Retina (tissue), 1 donor: ENCODE measurements around the gene HIPK2.
"Not testable (repeated sequence)": the region's sequence is repeated elsewhere in the genome, so short reads cannot be mapped to it uniquely, and the experiment has no call there.

Experiments
- DNase-seq: peaks from one replicate; pipeline ENCODE4 v3.0.0-alpha.2; 2016

HIPK2 gene

GRCh38 chr7:139614886-139615285 is 162.9 kb downstream of the HIPK2 start:
- no peak for DNase-seq

GRCh38 chr7:139613971-139614411 is 163.8 kb downstream of the HIPK2 start:
- DNase-seq = no peak

- DNase-seq = not testable (repeated sequence)
Measured at GRCh38 chr7:139611556-139611955, 166.2 kb downstream of the HIPK2 start.

- no peak for DNase-seq
Measured at GRCh38 chr7:139610595-139610994, 167.2 kb downstream of the HIPK2 start.

DNA sequence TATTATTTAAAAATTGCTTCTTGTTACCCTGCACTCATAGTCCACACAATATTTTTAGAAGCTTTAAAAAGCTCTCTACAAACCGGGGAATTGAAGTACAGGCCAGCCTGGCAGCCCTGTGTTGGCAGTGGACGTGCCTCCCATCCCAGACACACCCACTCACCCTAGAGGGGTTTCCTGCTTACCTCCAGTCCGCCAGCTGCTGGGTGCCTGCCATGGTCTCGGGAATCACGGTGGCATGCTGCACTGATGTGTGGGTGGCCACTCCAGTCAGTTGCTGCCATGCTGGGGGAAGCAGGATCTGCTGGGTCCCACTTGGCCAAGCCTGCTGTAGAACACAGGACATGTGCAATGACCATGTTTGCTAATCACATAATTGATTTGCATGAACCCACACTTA is 173.9 kb downstream of the HIPK2 start:
- DNase-seq = no peak

- no peak for DNase-seq
Measured at GRCh38 chr7:139603282-139603681, 174.5 kb downstream of the HIPK2 start.

- DNase-seq = peak; percentile 32
Measured at GRCh38 chr7:139602143-139602722, 175.6 kb downstream of the HIPK2 start.

GRCh38 chr7:139601176-139601575 is 176.6 kb downstream of the HIPK2 start:
- DNase-seq = no peak

DNA sequence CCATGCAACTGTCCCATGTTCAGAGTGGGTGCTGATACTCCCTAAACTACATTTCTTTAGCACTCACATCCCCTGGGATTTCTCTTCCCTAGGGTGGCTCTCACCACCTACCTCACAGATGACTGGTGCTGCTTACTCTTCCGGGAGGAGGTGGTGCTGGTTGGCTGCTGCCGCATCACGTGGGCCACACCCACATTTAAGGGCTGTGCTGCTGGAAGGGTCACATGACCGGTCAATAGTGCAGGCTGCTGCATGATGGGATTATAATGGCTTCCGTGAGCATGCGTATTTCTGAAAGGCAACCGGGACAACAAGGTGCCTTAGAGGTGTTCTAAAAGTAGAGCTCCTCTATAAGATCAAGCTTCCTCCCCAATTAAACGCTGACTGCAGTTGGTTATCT is 177.5 kb downstream of the HIPK2 start:
- DNase-seq = no peak

GRCh38 chr7:139598642-139599041 is 179.2 kb downstream of the HIPK2 start:
- no peak for DNase-seq

DNA sequence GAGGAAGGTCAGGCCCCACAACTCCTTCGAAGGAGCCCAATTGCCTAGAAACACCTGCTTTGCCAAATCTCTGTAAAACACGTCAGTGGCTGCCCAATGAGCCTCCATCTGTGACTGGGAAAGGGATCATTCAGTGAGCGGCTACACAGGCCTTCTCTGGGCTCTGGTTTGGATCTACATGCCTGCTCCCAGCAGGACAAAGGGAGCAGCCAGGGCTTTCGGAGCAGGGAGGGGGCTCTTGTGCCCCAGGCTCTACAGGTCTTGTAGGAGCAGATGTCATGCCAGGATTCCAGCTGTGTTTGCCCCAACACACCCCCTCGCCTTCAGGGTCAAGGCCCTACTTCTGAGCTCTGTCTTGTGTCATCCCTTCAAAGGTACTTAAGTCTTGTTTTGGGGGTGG is 180.8 kb downstream of the HIPK2 start:
- DNase-seq = no peak

DNA sequence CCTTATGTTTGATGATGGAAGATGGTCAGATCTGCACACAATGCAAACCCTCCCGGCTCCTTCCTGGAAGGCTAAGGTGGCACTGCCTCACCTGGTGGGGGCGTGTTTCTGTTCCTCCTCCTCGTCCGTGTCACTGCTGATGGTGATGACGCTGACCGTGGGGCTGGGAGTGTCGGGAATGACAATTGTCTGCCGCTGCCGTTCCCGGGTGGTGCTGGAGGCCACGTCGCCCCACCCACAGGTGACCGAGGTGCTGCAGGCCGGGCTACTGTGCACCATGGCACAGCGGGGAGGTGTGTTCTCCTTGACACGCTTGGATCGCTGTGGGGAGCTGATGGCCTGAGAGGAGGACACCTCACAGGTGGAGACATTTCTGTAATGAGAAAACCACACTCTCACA is 181.2 kb downstream of the HIPK2 start:
- no peak for DNase-seq

DNA sequence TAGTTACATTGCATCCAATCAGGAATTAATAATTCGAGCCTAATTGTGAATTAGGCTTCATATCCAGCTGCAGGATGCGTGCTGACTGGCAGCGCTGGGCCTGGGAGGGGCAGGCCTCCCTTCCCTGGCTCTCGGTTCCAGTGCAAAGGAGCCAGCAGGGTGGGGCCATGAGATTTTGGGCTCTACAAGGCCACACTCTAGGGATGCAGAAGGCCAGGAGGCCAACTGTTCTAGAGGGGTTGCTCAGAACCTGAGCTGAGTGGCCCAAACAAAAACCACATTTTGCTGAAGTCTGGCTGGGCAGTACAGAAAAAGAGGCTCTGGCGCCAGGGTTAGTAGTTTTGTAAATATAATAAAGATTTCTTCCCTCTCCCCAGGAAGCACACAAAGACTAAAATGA is 182.0 kb downstream of the HIPK2 start:
- no peak for DNase-seq

DNA sequence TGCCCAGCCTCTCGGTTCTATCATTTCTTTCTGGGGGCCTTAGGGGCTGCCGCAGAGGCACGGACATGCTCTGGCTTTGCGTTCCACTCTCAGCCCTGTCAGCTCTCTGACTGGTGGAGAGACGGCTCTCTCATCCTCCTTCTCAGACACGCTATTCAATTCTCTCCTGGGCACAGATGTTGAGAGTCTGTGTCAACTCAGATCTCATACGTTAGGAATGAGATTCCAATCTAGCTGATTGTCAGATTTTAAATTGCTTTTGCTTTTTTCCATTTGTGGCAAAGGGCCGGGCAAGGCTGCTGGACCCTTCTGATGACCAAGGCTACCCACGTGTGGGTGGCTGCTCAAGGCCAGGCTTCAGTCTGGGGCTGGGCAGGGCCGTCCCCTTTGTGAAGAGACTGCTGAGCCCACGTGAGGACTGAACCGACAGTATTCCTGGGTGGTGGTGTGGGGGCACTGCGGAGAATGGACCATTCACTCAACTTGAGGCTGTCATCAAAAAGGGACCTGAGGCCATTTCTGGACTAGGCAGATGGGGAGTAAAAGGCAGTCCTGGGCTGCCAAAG is 182.8 kb downstream of the HIPK2 start:
- DNase-seq = no peak

GRCh38 chr7:139594090-139594489 is 183.7 kb downstream of the HIPK2 start:
- no peak for DNase-seq

DNA sequence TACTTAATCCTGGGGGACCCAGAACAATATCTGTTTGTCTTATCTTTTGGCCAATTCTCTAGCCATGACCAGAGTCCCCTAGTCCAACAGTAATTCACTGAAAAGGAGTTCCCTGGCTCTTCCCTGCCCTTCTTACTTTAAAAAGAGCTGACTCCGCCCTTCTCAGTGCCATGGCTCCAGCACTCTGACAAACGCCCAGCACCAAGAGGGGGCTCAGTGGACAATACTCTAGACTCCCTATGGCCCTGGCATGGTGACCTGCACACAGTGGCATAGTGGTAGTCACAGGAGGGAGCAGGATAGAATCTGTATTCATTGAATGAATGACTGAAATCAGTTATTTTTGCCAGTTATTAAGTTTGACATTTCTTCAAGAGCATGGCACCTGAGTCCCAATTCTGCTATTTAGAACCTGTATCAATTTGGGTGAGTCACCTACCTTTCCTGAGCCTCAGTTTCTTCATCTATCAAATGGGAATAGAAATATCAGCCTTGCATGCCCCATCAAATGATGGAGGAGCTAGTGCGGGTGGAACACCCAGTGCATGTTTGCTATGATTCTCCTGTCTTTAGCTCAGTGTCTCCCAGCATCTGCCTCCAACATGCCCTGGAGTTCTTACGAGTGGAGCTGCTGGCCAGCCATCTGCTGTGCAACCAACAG is 184.9 kb downstream of the HIPK2 start:
- DNase-seq = no peak

- DNase-seq = no peak
Measured at GRCh38 chr7:139591550-139592195, 186.1 kb downstream of the HIPK2 start.

DNA sequence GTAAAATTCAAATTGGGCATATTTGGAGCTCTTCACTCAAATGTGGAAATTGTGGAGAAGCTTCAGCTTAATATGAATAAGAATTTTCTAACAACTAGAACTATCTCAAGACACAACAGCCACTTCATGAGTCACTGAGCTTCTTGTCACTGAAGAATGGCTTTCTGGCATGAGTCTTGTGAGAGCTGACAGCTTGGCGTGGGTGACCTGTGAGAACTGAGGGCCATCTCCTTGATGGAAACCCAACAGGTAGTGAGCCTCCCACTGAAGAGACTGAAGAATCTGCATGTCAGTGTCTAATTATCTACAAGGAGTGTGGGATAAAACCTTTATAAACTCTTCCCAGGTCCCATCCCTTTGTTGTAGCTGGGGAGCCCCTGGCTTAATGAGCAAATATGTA is 188.3 kb downstream of the HIPK2 start:
- no peak for DNase-seq

- DNase-seq = no peak
Measured at GRCh38 chr7:139588632-139589031, 189.2 kb downstream of the HIPK2 start.

DNA sequence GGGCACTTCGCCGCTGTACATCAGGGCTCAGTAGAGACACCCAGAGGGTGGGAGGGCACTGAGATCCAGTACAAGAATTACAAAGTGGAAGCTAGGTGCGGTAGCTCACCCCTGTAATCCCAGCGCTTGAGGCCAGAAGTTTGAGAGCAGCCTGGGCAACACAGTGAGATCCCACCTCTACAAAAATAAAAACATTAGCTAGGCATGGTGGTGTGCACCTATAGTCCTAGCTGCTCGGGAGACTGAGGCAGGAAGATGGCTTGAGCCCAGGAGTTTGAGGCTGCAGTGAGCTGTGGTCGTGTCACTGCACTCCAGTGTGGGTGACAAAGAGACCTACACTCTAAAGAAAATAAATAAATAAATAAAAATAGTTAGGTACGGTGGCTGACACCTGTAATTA is 190.3 kb downstream of the HIPK2 start:
- DNase-seq = no peak

DNA sequence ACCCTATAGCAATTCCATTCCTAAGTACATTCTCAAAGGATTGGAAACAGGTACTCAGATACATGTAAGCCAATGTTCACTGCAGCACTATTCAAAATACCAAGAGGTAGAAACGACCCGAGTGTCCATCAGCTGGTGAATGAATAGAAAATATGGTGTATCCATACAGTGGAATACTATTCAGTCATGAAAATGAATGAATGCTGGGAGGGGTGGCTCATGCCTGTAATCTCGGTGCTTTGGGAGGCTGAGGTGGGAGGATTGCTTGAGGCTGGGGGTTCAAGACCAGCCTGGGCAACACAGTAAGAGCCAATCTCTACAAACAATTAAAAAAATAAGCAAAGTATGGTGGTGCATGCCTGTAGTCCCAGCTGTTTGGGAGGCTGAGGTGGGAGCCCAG is 191.5 kb downstream of the HIPK2 start:
- DNase-seq = no peak

DNA sequence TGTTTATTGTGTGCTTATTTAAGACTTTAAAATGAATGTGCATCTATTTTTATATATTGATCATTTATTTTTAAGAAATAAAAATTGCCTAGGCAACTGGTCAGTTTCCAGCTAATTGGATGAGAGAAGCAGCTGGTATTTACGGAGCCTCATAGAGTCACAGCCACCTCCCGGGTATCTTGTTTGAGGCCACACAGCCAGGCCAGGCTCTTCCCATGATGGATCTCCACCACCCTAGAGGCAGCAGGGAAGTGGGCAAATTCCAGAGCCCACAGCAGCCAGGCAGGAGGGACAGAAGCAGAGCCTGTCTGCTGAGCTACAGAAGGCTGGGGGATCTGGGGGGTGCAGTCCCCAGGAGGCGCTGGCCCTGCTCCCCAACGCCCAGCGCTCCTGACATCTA is 192.8 kb downstream of the HIPK2 start:
- DNase-seq = no peak

DNA sequence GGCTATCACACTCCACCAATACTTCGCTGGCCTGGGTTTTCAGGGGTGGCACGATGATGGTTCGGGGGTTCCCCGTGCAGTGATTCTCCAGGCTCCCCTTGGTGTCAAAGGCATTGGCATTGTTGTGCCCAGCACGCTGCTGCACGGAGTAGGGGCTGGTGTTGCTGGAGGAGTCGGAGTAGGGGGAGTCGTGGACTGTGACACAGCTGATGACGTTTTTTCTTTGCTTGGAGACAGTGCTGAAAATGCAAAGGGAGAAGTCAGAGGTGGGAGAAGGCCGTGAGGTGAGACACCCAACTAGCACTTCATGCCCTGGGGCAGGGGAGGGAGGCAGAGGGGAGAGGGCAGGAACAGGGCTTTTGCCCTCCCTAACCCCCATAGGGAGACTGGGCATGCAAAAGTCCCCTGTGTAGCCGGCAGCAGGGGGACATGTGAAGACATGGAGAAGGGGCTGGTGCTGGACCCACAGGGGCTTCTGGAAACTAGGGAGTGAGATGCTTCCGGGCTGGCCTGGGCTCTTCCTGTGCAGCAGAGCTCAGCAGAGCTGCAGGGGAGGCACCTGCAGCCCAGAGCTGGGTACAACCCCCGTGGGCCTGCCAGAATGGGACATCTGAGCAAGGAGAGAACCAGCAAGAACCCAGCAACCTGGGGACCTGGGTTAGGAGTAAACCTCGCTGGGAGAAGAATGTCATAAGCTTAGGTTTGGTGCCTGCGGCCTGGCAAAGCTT is 193.8 kb downstream of the HIPK2 start:
- DNase-seq = no peak
